A673 (cell line): ENCODE results near the gene SMKR1. TPM values are rescaled to one million over a fixed set of nuclear protein-coding genes. Genes with fewer than 3 reads are reported as not detected.

Experiments
- BruUV-seq: library from RNA; stranded (reverse); fragments of 400-500 nt; replicated peaks from 2 replicates; lab custom pipeline; 2021; lab: Mats Ljungman, UMichigan
- CTCF ChIA-PET: fragments of 300-600 bp; sonication (Branson Sonifier 250); formaldehyde crosslinking; loops from one replicate; lab custom pipeline; 2022; ENCODE audit warnings: antibody characterized with exemption; lab: Charles Lee
- POLR2A ChIA-PET: fragments of 300-600 bp; sonication (Branson Sonifier 250); formaldehyde crosslinking; loops from one replicate; lab custom pipeline; 2022; ENCODE audit warnings: antibody characterized with exemption; ENCODE audit not compliant: low non-redundant PET; lab: Charles Lee
- DNase-seq: peaks from one replicate; pipeline ENCODE4 v3.0.0-alpha.2; 2015; ENCODE audit warnings: low spot score
- H3K27ac ChIP-seq: fragments of 200-600 bp; sonication (generic); 2 replicates; pipeline ENCODE4 v1.5.1; 2016; ENCODE audit warnings: mixed run types, low read depth, mild to moderate bottlenecking, mixed read lengths, antibody characterized with exemption, low read length; ENCODE audit not compliant: poor library complexity, severe bottlenecking
- H3K27me3 ChIP-seq: fragments of 200-600 bp; sonication (generic); replicated peaks from 2 replicates; pipeline ENCODE4 v1.6.1; 2017; ENCODE audit warnings: mixed run types, low read depth, mild to moderate bottlenecking, mixed read lengths, antibody characterized with exemption, low read length; ENCODE audit not compliant: insufficient read depth, poor library complexity
- H3K36me3 ChIP-seq: fragments of 200-600 bp; sonication (generic); 2 replicates; pipeline ENCODE4 v1.6.1; 2016; ENCODE audit warnings: mixed run types, mild to moderate bottlenecking, mixed read lengths, antibody characterized with exemption, low read length; ENCODE audit not compliant: insufficient read depth, poor library complexity, severe bottlenecking
- H3K4me1 ChIP-seq: fragments of 200-600 bp; sonication (generic); 2 replicates; pipeline ENCODE4 v1.6.1; 2017; ENCODE audit warnings: mixed run types, mild to moderate bottlenecking, mixed read lengths, antibody characterized with exemption, low read length; ENCODE audit not compliant: insufficient read depth, poor library complexity, severe bottlenecking
- H3K4me3 ChIP-seq: fragments of 200-600 bp; sonication (generic); 2 replicates; pipeline ENCODE4 v1.5.1; 2016; ENCODE audit warnings: low read depth, mixed run types, mild to moderate bottlenecking, mixed read lengths, low read length; ENCODE audit not compliant: poor library complexity, severe bottlenecking
- H3K9me3 ChIP-seq: fragments of 200-600 bp; sonication (generic); 2 replicates; pipeline ENCODE4 v1.6.1; 2016; ENCODE audit warnings: mixed run types, low read depth, mild to moderate bottlenecking, mixed read lengths, antibody characterized with exemption, low read length; ENCODE audit not compliant: poor library complexity, severe bottlenecking
- CTCF ChIP-seq: fragments of 300-800, 200-600 bp; sonication (generic); conservative IDR thresholded peaks from 2 replicates; pipeline ENCODE4 v1.5.1; 2017; ENCODE audit warnings: low read depth, mild to moderate bottlenecking, antibody characterized with exemption, low read length, moderate library complexity, mixed read lengths
- EZH2 ChIP-seq: fragments of 200-600 bp; sonication (generic); IDR thresholded peaks from 2 replicates; pipeline ENCODE4 v1.6.1; 2017; ENCODE audit warnings: borderline replicate concordance, low read depth, mild to moderate bottlenecking, mixed read lengths, antibody characterized with exemption, low read length; ENCODE audit not compliant: poor library complexity, severe bottlenecking
- intact Hi-C: fragments of 100-400 bp; cut with micrococcal nuclease; formaldehyde crosslinking; loops from one replicate; pipeline ENCODE4 v1.10.0; 2022; ENCODE audit not compliant: unreplicated experiment
- total RNA-seq: library from RNA; stranded (reverse); gene quantifications from 2 replicates; pipeline ENCODE4 v1.2.3, GENCODE V29; 2021

Gene SMKR1
- total RNA-seq, 1 experiment from 2014 or later = 1.5 TPM

DNA sequence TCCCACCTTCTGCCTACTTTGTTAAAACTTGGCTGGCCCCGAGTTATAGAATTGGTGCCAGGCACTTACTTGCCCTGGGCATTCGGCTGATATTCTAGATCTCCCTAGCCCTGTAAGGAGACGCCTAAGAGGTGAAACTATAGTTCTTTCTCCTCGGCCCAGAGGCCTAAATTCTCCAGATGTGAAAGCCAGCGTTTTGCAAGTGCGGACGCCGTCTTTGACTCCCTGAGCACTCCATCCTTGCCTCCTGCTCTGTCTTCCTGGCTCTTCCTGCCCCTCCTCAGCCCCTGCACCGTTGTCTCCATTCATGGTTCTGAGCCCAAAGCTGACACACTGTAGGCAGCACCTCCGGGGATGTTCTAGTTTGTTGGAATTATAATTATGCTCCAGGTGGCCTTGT, 11.2 kb downstream of the SMKR1 start:
- intact Hi-C loops = no loop called here
- ChIA-PET POLR2A (no interaction called here), CTCF (no interaction called here)
- Histone ChIP-seq H3K4me3 (no peak overlapping the region), H3K4me1 (no peaks in the 10 kb centered on the region), H3K27ac (no peak overlapping the region), H3K27me3 (no peaks in the 10 kb centered on the region), H3K36me3 (no peaks in the 10 kb centered on the region), H3K9me3 (no peaks in the 10 kb centered on the region)
- BruUV-seq = no TSS peak
- TF ChIP-seq EZH2 = no peak
- no peak for TF ChIP-seq CTCF
- no peak for DNase-seq

DNA sequence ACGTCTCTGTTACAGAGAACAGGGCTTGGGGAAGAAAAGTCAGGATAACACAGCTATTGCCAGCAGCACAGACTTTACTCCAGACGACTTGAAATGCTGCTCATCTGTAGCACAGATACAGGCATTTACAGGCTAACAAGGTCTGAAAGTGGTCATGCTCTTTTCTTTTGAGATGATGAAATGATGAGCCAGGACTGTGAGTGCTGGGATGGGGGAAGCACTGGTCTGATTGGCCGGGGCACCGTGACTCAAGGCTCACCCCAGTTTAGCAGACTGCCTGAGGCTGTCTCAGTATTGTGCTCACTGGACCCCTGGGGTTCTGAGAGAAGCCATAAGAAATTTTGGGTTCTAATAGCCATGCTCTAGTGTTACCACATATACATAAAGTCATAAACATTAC, 12.4 kb downstream of the SMKR1 start:
- H3K27me3 ChIP-seq = no peaks in the 10 kb centered on the region
- ChIA-PET POLR2A (no interaction called here), CTCF (no interaction called here)
- H3K4me3 ChIP-seq = no peak overlapping the region
- H3K27ac ChIP-seq = no peak overlapping the region
- BruUV-seq = no TSS peak
- peak; percentile 30 for DNase-seq
- intact Hi-C loops = no loop called here
- TF ChIP-seq CTCF (no peak), EZH2 (no peak)
- H3K9me3 ChIP-seq = no peaks in the 10 kb centered on the region
- H3K4me1 ChIP-seq = no peaks in the 10 kb centered on the region
- no peaks in the 10 kb centered on the region for H3K36me3 ChIP-seq

GRCh38 chr7:129515381-129515780, 13.1 kb downstream of the SMKR1 start:
- TF ChIP-seq CTCF (no peak), EZH2 (no peak)
- BruUV-seq = no TSS peak
- POLR2A ChIA-PET = no interaction called here
- H3K4me3 ChIP-seq = no peak overlapping the region
- no peaks in the 10 kb centered on the region for H3K36me3 ChIP-seq
- no peaks in the 10 kb centered on the region for H3K9me3 ChIP-seq
- no peak overlapping the region for H3K27ac ChIP-seq
- intact Hi-C loops = no loop called here
- CTCF ChIA-PET = no interaction called here
- H3K27me3 ChIP-seq = no peaks in the 10 kb centered on the region
- no peak for DNase-seq
- H3K4me1 ChIP-seq = no peaks in the 10 kb centered on the region

DNA sequence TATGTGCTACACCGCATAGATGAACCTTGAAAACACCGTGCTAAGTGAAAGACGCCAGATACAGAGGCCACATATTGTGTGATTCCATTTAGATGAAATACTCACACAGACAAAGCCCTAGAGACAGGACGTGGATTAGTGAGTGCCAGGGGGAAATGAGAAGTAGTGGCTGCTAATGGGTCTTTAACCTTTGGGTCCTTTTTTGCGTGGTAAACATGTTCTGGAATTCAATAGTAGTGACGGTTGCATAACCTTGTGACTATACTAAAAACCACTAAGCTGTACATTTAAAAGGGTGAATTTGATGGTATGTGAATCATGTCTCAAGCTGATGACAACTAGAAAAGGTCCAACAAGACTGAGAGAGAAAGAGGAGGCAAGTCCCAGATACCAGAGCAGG, 15.6 kb downstream of the SMKR1 start:
- no peaks in the 10 kb centered on the region for H3K36me3 ChIP-seq
- POLR2A ChIA-PET = no interaction called here
- H3K9me3 ChIP-seq = no peaks in the 10 kb centered on the region
- intact Hi-C loops = no loop called here
- BruUV-seq = no TSS peak
- H3K4me1 ChIP-seq = no peaks in the 10 kb centered on the region
- CTCF ChIA-PET = no interaction called here
- H3K27me3 ChIP-seq = no peaks in the 10 kb centered on the region
- H3K27ac ChIP-seq = no peak overlapping the region
- H3K4me3 ChIP-seq = no peak overlapping the region
- TF ChIP-seq EZH2 (no peak), CTCF (no peak)
- no peak for DNase-seq
